ENCODE results near the gene SPECC1. TPM values are rescaled to one million over a fixed set of nuclear protein-coding genes. Genes with fewer than 3 reads are reported as not detected.
"Not testable (repeated sequence)": the region's sequence is repeated elsewhere in the genome, so short reads cannot be mapped to it uniquely, and the experiment has no call there.

SPECC1 gene
- total and polyA plus RNA-seq, 3 donors from 2014 or later = 78.6 to 160 (median 148) TPM

DNA sequence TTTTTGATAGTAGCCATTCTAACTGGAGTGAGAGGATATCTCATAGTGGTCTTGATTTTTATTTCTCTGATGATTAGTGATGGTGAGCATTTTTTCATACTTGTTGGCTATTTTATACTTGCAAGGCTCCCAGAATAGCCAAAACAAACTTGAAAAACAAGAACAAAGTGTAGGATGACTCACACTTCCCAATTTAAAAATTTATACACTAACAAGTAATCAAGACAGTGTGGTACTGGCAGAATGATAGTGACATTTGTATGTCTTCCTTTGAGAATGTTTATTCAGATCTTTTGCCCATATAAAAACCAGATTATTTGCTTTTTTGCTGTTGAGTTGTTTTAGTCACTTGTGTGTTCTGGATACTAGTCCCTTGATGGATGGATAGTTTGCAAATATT, 17.8 kb downstream of the SPECC1 start:
- Histone ChIP-seq H3K27me3 (no peaks in the 10 kb centered on the region), H3K27ac (no peak overlapping the region), H3K36me3 (ENCODE audit: low read depth, missing control alignments) (no peaks in the 10 kb centered on the region), H3K4me3 (no peak overlapping the region), H3K4me1 (no peaks in the 10 kb centered on the region), H3K9me3 (no peaks in the 10 kb centered on the region)
- TF ChIP-seq POLR2A (IDR thresholded peaks at IDR 0.05) = no peak
- TF ChIP-seq, protein P1, sequence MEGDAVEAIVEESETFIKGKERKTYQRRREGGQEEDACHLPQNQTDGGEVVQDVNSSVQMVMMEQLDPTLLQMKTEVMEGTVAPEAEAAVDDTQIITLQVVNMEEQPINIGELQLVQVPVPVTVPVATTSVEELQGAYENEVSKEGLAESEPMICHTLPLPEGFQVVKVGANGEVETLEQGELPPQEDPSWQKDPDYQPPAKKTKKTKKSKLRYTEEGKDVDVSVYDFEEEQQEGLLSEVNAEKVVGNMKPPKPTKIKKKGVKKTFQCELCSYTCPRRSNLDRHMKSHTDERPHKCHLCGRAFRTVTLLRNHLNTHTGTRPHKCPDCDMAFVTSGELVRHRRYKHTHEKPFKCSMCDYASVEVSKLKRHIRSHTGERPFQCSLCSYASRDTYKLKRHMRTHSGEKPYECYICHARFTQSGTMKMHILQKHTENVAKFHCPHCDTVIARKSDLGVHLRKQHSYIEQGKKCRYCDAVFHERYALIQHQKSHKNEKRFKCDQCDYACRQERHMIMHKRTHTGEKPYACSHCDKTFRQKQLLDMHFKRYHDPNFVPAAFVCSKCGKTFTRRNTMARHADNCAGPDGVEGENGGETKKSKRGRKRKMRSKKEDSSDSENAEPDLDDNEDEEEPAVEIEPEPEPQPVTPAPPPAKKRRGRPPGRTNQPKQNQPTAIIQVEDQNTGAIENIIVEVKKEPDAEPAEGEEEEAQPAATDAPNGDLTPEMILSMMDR (IDR thresholded peaks at IDR 0.05) = no peak
- no peak for DNase-seq
- intact Hi-C loops (cut with DNase I; ENCODE audit: low total_unique reads) = no loop called here

DNA sequence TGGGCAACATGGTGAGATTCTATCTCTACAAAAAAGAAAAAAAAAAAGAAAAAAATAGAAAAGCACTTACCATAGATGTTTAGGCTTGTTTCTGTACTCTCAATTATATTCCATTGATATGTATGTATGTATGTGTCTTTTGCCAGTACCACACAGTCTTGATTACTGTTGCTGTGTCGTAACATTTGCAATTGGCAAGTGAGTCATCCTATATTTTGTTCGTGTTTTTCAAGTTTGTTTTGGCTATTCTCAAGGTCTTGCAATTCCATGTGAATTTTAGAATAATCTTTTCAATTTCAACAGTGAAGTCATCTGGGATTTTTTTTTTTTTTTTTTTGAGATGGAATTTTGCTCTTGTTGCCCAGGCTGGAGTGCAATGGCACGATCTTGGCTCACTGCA, 19.3 kb downstream of the SPECC1 start:
- DNase-seq = no peak
- Histone ChIP-seq H3K4me1 (no peaks in the 10 kb centered on the region), H3K27me3 (no peaks in the 10 kb centered on the region), H3K27ac (no peak overlapping the region), H3K9me3 (no peaks in the 10 kb centered on the region), H3K4me3 (no peak overlapping the region), H3K36me3 (ENCODE audit: low read depth, missing control alignments) (no peaks in the 10 kb centered on the region)
- TF ChIP-seq, protein P1 (IDR thresholded peaks at IDR 0.05) = no peak
- no peak for TF ChIP-seq POLR2A (IDR thresholded peaks at IDR 0.05)
- 79 to 92% methylated on average over 3 of the region's 3 CpGs for WGBS, 2 donors
- intact Hi-C loops (cut with DNase I; ENCODE audit: low total_unique reads) = no loop called here

DNA sequence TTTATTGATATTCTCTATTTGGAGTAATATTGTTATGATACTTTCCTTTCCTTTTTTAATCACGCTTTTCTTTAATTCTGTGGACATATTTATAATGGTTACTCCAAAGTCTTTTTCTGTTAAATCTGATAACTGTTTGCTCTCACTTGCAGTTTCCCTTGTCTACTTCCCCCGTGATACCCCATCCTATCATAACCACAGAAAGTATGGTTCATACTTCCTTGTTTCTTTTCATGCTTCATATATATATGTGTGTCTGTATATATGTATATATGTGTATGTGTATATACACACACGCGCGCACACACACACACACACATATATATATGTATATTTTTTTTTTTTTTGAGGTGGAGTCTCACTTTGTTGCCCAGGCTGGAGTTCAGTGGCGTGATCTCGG, 23.5 kb downstream of the SPECC1 start:
- no peak overlapping the region for H3K27ac ChIP-seq
- TF ChIP-seq, protein P1 (IDR thresholded peaks at IDR 0.05) = no peak
- no peak for TF ChIP-seq POLR2A (IDR thresholded peaks at IDR 0.05)
- H3K9me3 ChIP-seq = no peaks in the 10 kb centered on the region
- no peaks in the 10 kb centered on the region for H3K36me3 ChIP-seq (ENCODE audit: low read depth, missing control alignments)
- WGBS, 2 donors = 92 to 94% methylated on average over 7 of the region's 7 CpGs
- H3K4me3 ChIP-seq = no peak overlapping the region
- H3K27me3 ChIP-seq = no peaks in the 10 kb centered on the region
- intact Hi-C loops (cut with DNase I; ENCODE audit: low total_unique reads) = no loop called here
- DNase-seq = no peak
- no peaks in the 10 kb centered on the region for H3K4me1 ChIP-seq

DNA sequence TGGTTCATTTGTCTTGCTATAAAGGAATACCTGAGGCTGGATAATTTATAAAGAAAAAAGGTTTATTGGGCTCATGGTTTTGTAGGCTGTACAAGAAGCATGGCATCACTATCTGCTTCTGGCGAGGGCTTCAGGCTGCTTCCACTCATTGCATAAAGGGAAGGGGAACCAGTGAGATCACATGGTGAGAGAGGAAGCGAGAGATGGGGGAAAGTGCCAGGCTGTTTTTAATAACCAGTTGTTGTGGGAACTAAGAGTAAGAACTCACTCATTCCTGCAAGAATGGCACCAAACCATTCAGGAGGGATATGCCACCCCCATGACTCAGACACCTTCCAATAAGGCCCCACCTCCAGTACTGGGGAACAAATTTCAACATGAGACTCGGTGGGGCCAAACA, 24.3 kb downstream of the SPECC1 start:
- Histone ChIP-seq H3K9me3 (no peaks in the 10 kb centered on the region), H3K4me1 (no peaks in the 10 kb centered on the region), H3K27me3 (no peaks in the 10 kb centered on the region), H3K36me3 (ENCODE audit: low read depth, missing control alignments) (no peaks in the 10 kb centered on the region), H3K27ac (no peak overlapping the region), H3K4me3 (no peak overlapping the region)
- no peak for DNase-seq
- intact Hi-C loops (cut with DNase I; ENCODE audit: low total_unique reads) = no loop called here
- WGBS, 2 donors = 91 to 93% methylated on average over 3 of the region's 3 CpGs
- TF ChIP-seq POLR2A (IDR thresholded peaks at IDR 0.05) = no peak
- TF ChIP-seq, protein P1 (IDR thresholded peaks at IDR 0.05) = no peak

DNA sequence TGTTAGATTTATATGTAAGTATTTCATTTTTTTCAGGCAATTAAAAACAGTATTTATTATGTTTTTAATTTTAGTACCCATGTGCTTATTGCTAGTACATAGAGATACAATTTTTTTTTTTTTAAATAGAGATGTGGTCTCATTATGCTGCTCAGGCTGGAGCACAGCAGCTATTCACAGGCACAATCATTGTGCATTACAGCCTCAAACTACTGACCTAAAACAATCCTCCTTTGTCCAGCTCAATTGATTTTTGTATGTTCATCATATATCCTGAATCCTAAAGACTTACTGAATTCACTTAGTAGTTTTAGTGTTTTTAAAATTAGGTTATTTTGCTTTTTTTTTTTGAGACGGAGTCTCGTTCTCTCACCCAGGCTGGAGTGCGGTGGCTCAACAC, 26.3 kb downstream of the SPECC1 start:
- WGBS, 2 donors = 95 to 97% methylated on average over 3 of the region's 3 CpGs
- intact Hi-C loops (cut with DNase I; ENCODE audit: low total_unique reads) = no loop called here
- H3K4me1 ChIP-seq = no peaks in the 10 kb centered on the region
- no peaks in the 10 kb centered on the region for H3K36me3 ChIP-seq (ENCODE audit: low read depth, missing control alignments)
- H3K27ac ChIP-seq = no peak overlapping the region
- H3K27me3 ChIP-seq = no peaks in the 10 kb centered on the region
- H3K4me3 ChIP-seq = no peak overlapping the region
- TF ChIP-seq, protein P1 (IDR thresholded peaks at IDR 0.05) = no peak
- no peak for TF ChIP-seq POLR2A (IDR thresholded peaks at IDR 0.05)
- DNase-seq = no peak
- H3K9me3 ChIP-seq = no peaks in the 10 kb centered on the region

DNA sequence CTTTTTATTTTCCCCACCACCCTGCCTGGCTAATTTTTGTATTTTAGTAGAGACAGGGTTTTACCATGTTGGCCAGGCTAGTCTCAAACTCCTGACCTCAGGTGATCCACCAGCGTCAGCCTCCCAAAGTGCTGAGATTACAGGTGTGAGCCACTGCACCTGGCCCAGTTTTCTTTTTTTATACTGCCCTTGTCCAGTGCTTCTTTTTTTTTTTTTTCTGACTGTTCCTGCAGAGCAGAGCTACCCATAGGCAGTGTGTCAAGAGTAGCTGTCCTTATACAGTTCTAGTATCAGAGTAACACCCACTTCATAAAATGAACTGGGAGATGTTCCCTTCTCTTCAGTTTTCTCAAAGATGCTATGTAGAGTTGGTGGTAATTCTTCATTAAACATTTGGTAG, 28.1 kb downstream of the SPECC1 start:
- not testable (repeated sequence) for DNase-seq

More for the DNA sequence above, 28.1 kb downstream of the SPECC1 start:
- H3K4me3 ChIP-seq; H3K36me3 ChIP-seq (ENCODE audit: low read depth, missing control alignments); H3K27me3 ChIP-seq; intact Hi-C loops (cut with DNase I; ENCODE audit: low total_unique reads); H3K27ac ChIP-seq; H3K4me1 ChIP-seq; H3K9me3 ChIP-seq: not testable (repeated sequence)
- 88 to 95% methylated on average over 1 of the region's 1 CpG for WGBS, 2 donors
